HUES6 (cell line): ENCODE measurements around the gene MYD88.

Experiments used
- H3K27ac ChIP-seq: 2 replicates; pipeline ENCODE4 v1.7.0; 2013; ENCODE audit warnings: low read depth, mild to moderate bottlenecking, low read length, inconsistent platforms
- H3K27me3 ChIP-seq: 2 replicates; pipeline ENCODE4 v1.6.1; 2013; ENCODE audit warnings: low read length; ENCODE audit not compliant: control insufficient read depth, insufficient read depth
- H3K36me3 ChIP-seq: 2 replicates; pipeline ENCODE4 v1.6.1; 2013; ENCODE audit warnings: low read length; ENCODE audit not compliant: control insufficient read depth, insufficient read depth
- H3K4me1 ChIP-seq: 2 replicates; pipeline ENCODE4 v1.6.1; 2013; ENCODE audit warnings: low read length; ENCODE audit not compliant: control insufficient read depth, insufficient read depth
- H3K4me3 ChIP-seq: 2 replicates; pipeline ENCODE4 v1.5.1; 2013; ENCODE audit warnings: low read depth, low read length
- H3K9ac ChIP-seq: one replicate; pipeline ENCODE4 v1.6.1; 2013; ENCODE audit warnings: mild to moderate bottlenecking, low read length
- H3K9me3 ChIP-seq: 2 replicates; pipeline ENCODE4 v1.6.1; 2013; ENCODE audit warnings: low read depth, low read length; ENCODE audit not compliant: control insufficient read depth, insufficient read depth

The MYD88 gene

GRCh38 chr3:38138349-38139190 lies at the start of gene MYD88:
Gene MYD88, plus strand, starts transcription at chr3:38138661. Its CDS starts 40 bp downstream, at chr3:38138701.
- Histone ChIP-seq H3K27ac (peak within 1 kb of the TSS; percentile 39; the same call in 1 of the 2 replicates), H3K4me3 (peak within 1 kb of the TSS; percentile 84), H3K27me3 (no peaks in the 10 kb centered on the region; the same call in 1 of the 2 replicates), H3K9me3 (no peaks in the 10 kb centered on the region), H3K36me3 (peaks cover 31% of the 10 kb centered on the region), H3K4me1 (peaks cover 25% of the 10 kb centered on the region), H3K9ac (peak within 1 kb of the TSS; percentile 89)

GRCh38 chr3:38089163-38089562 lies 49.3 kb upstream of the MYD88 start:
- H3K4me3 ChIP-seq = no peak overlapping the region
- H3K9ac ChIP-seq = no peak overlapping the region
- H3K36me3 ChIP-seq = peaks cover 2% of the 10 kb centered on the region; the same call in 1 of the 2 replicates
- no peak overlapping the region for H3K27ac ChIP-seq
- H3K4me1 ChIP-seq = no peaks in the 10 kb centered on the region
- H3K27me3 ChIP-seq = no peaks in the 10 kb centered on the region
- H3K9me3 ChIP-seq = peaks cover 3% of the 10 kb centered on the region

GRCh38 chr3:38090453-38090852 lies 48.0 kb upstream of the MYD88 start:
- Histone ChIP-seq H3K9me3 (no peaks in the 10 kb centered on the region), H3K4me1 (no peaks in the 10 kb centered on the region), H3K9ac (no peak overlapping the region), H3K36me3 (no peaks in the 10 kb centered on the region), H3K27ac (no peak overlapping the region), H3K4me3 (no peak overlapping the region), H3K27me3 (no peaks in the 10 kb centered on the region)

- Histone ChIP-seq H3K27me3 (no peaks in the 10 kb centered on the region), H3K27ac (no peak overlapping the region), H3K9ac (no peak overlapping the region), H3K9me3 (no peaks in the 10 kb centered on the region), H3K4me3 (no peak overlapping the region), H3K36me3 (no peaks in the 10 kb centered on the region), H3K4me1 (peaks cover 22% of the 10 kb centered on the region)
These were observed 43.5 kb upstream of the MYD88 start for GRCh38 chr3:38094999-38095398.

GRCh38 chr3:38095669-38096483 lies 42.6 kb upstream of the MYD88 start:
- Histone ChIP-seq H3K4me3 (no peak overlapping the region), H3K27ac (no peak overlapping the region), H3K36me3 (no peaks in the 10 kb centered on the region), H3K9me3 (no peaks in the 10 kb centered on the region), H3K4me1 (peaks cover 24% of the 10 kb centered on the region), H3K9ac (no peak overlapping the region), H3K27me3 (no peaks in the 10 kb centered on the region)

- H3K9me3 ChIP-seq = no peaks in the 10 kb centered on the region
- no peaks in the 10 kb centered on the region for H3K27me3 ChIP-seq
- no peak overlapping the region for H3K9ac ChIP-seq
- H3K4me1 ChIP-seq = peaks cover 37% of the 10 kb centered on the region
- H3K4me3 ChIP-seq = no peak overlapping the region
- H3K27ac ChIP-seq = no peak overlapping the region
- H3K36me3 ChIP-seq = no peaks in the 10 kb centered on the region
These were observed 40.8 kb upstream of the MYD88 start for GRCh38 chr3:38097446-38098375.

- no peaks in the 10 kb centered on the region for H3K36me3 ChIP-seq
- no peaks in the 10 kb centered on the region for H3K9me3 ChIP-seq
- H3K9ac ChIP-seq = no peak overlapping the region
- no peaks in the 10 kb centered on the region for H3K27me3 ChIP-seq
- H3K4me1 ChIP-seq = peaks cover 38% of the 10 kb centered on the region
- no peak overlapping the region for H3K27ac ChIP-seq
- H3K4me3 ChIP-seq = no peak overlapping the region
These were observed 40.1 kb upstream of the MYD88 start for GRCh38 chr3:38098376-38098723.

- no peak overlapping the region for H3K9ac ChIP-seq
- no peaks in the 10 kb centered on the region for H3K9me3 ChIP-seq
- no peaks in the 10 kb centered on the region for H3K36me3 ChIP-seq
- no peaks in the 10 kb centered on the region for H3K27me3 ChIP-seq
- H3K27ac ChIP-seq = no peak overlapping the region
- 0 out of 2 replicates have a peak overlapping the region, but pooled peaks have one; percentile 22 for H3K4me3 ChIP-seq
- peaks cover 38% of the 10 kb centered on the region for H3K4me1 ChIP-seq
These were observed 38.9 kb upstream of the MYD88 start for GRCh38 chr3:38099518-38099917.

- Histone ChIP-seq H3K9me3 (0 out of 2 replicates have a peak, but pooled peaks cover 2% of the 10 kb centered on the region), H3K36me3 (no peaks in the 10 kb centered on the region), H3K27ac (no peak overlapping the region), H3K4me3 (no peak overlapping the region), H3K9ac (no peak overlapping the region), H3K4me1 (peaks cover 38% of the 10 kb centered on the region), H3K27me3 (no peaks in the 10 kb centered on the region)
These were observed 38.0 kb upstream of the MYD88 start for GRCh38 chr3:38100498-38100897.

- Histone ChIP-seq H3K4me1 (peaks cover 38% of the 10 kb centered on the region), H3K36me3 (no peaks in the 10 kb centered on the region), H3K9ac (no peak overlapping the region), H3K9me3 (peaks cover 3% of the 10 kb centered on the region; the same call in 1 of the 2 replicates), H3K4me3 (no peak overlapping the region), H3K27me3 (no peaks in the 10 kb centered on the region), H3K27ac (no peak overlapping the region)
These were observed 36.5 kb upstream of the MYD88 start for GRCh38 chr3:38101811-38102443.
